ENCODE measurements around the gene BACE1-AS. TPM values are rescaled to one million over a fixed set of nuclear protein-coding genes. Genes with fewer than 3 reads are reported as not detected.

The BACE1-AS gene
- polyA plus RNA-seq, 2 of the 4 experiments (the other 2 are of a cell fraction), result 2.0 to 4.4 TPM

DNA sequence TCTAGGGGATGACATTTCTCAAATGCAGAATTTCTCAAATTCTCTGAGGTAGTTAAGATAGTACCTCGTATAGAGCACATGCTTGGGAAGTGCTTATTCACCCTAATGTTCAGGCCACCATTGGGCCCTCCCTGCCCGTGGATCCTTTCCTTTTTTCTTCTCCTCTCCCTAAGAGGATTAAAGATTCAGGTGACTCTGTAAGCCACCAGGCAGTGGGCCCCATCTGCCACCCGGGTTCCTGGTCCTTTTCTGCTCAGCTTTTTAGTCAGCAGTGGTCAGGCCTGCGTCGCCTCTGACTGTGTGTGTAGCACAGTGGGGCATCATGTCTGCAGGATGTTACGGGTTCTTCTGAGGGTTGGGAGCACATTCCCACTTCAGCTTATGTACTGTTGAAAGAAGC lies 43.8 kb downstream of the BACE1-AS start:
- no peak overlapping the region for H3K4me3 ChIP-seq
- TF ChIP-seq RAD21 (conservative IDR thresholded peaks at IDR 0.05 in 1 of 2, IDR thresholded peaks at IDR 0.05 in 1 of 2) (no peak), MYC (IDR thresholded peaks at IDR 0.05; ENCODE audit: borderline replicate concordance, low read length) (no peak), HEYL (CRISPR knock-in tag; IDR thresholded peaks at IDR 0.05) (no peak)
- H3K27ac ChIP-seq, result no peak overlapping the region
- no peak for ATAC-seq
- H3K4me2 ChIP-seq, result no peak overlapping the region
- no peaks in the 10 kb centered on the region for H3K9me3 ChIP-seq
- CTCF ChIA-PET, result no interaction called here
- POLR2A ChIA-PET, result no interaction called here
- H3K4me1 ChIP-seq, result no peaks in the 10 kb centered on the region
- no peak for FAIRE-seq
- no peak for DNase-seq (ENCODE audit: low read depth in 1 of 2, low spot score in 1 of 2)
- WGBS (ENCODE audit: missing lambda C conversion rate), result 91% methylated on average over 6 of the region's 6 CpGs

- ChIA-PET CTCF (interaction anchor here (0.6 to 1.7 kb wide), 3 partner anchors 9 to 482 kb away, joined by 3 to 6 read pairs (median 3); no protein-coding TSS in a partner anchor), POLR2A (no interaction called here)
- H3K9me3 ChIP-seq, result no peaks in the 10 kb centered on the region
- FAIRE-seq, result no peak
- no peak for TF ChIP-seq HEYL (CRISPR knock-in tag; IDR thresholded peaks at IDR 0.05)
- TF ChIP-seq RCOR1 (IDR thresholded peaks at IDR 0.05; ENCODE audit: low read depth, low read length), result no peak
- TF ChIP-seq KDM1A (IDR thresholded peaks at IDR 0.05; ENCODE audit: low read depth), result no peak
- TF ChIP-seq, protein P1, sequence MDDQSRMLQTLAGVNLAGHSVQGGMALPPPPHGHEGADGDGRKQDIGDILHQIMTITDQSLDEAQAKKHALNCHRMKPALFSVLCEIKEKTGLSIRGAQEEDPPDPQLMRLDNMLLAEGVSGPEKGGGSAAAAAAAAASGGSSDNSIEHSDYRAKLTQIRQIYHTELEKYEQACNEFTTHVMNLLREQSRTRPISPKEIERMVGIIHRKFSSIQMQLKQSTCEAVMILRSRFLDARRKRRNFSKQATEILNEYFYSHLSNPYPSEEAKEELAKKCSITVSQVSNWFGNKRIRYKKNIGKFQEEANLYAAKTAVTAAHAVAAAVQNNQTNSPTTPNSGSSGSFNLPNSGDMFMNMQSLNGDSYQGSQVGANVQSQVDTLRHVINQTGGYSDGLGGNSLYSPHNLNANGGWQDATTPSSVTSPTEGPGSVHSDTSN (IDR thresholded peaks at IDR 0.05), result no peak
- TF ChIP-seq ESRRA (IDR thresholded peaks at IDR 0.05; ENCODE audit: borderline replicate concordance, low read length), result no peak
- ATAC-seq, result no peak
- H3K4me2 ChIP-seq, result no peak overlapping the region
- 94% methylated on average over 5 of the region's 5 CpGs for WGBS (ENCODE audit: missing lambda C conversion rate)
- no peak overlapping the region for H3K4me3 ChIP-seq
- no peak for DNase-seq (ENCODE audit: low read depth in 1 of 2, low spot score in 1 of 2)
- H3K4me1 ChIP-seq, result no peaks in the 10 kb centered on the region
- H3K27ac ChIP-seq, result no peak overlapping the region
Measured at GRCh38 chr11:117335399-117335798, 44.3 kb downstream of the BACE1-AS start.

- no peak for DNase-seq (ENCODE audit: low read depth in 1 of 2, low spot score in 1 of 2)
- no peaks in the 10 kb centered on the region for H3K4me1 ChIP-seq
- no peak for ATAC-seq
- 95% methylated on average over 4 of the region's 4 CpGs for WGBS (ENCODE audit: missing lambda C conversion rate)
- no peak for TF ChIP-seq ZSCAN20 (CRISPR knock-in tag; IDR thresholded peaks at IDR 0.05)
- no peak for TF ChIP-seq CHD4 (IDR thresholded peaks at IDR 0.05; ENCODE audit: borderline replicate concordance)
- TF ChIP-seq KDM5A (IDR thresholded peaks at IDR 0.05), result no peak
- no peak for TF ChIP-seq RNF2 (IDR thresholded peaks at IDR 0.05; ENCODE audit: borderline replicate concordance, low read depth)
- no peak for TF ChIP-seq EP300 (IDR thresholded peaks at IDR 0.05)
- TF ChIP-seq E2F6 (IDR thresholded peaks at IDR 0.05; ENCODE audit: borderline replicate concordance, low read depth), result no peak
- no peak for TF ChIP-seq FOSL2 (IDR thresholded peaks at IDR 0.05)
- no peak for TF ChIP-seq FOSL2 (CRISPR knock-in tag; IDR thresholded peaks at IDR 0.05)
- TF ChIP-seq MAFK (IDR thresholded peaks at IDR 0.05; ENCODE audit: partially characterized antibody), result no peak
- no peak for TF ChIP-seq HOXA7 (CRISPR knock-in tag; IDR thresholded peaks at IDR 0.05)
- no peak for TF ChIP-seq HOXB13 (CRISPR knock-in tag; IDR thresholded peaks at IDR 0.05; ENCODE audit: low read depth)
- TF ChIP-seq NR3C1 (IDR thresholded peaks at IDR 0.05), result no peak
- TF ChIP-seq TP53 (CRISPR knock-in tag; IDR thresholded peaks at IDR 0.05), result no peak
- TF ChIP-seq ESRRA (IDR thresholded peaks at IDR 0.05; ENCODE audit: borderline replicate concordance, low read length), result no peak
- no peak for TF ChIP-seq JUNB (IDR thresholded peaks at IDR 0.05)
- no peak for TF ChIP-seq HOXB5 (CRISPR knock-in tag; IDR thresholded peaks at IDR 0.05)
- POLR2A ChIA-PET, result no interaction called here
- CTCF ChIA-PET, result interaction anchor here (1.7 kb wide), 1 partner anchor 480 kb away, joined by 6 read pairs; no protein-coding TSS in a partner anchor
- H3K9me3 ChIP-seq, result no peaks in the 10 kb centered on the region
- no peak overlapping the region for H3K4me3 ChIP-seq
- H3K27ac ChIP-seq, result no peak overlapping the region
- FAIRE-seq, result no peak
- no peak overlapping the region for H3K4me2 ChIP-seq
Measured at GRCh38 chr11:117337076-117337475, 45.9 kb downstream of the BACE1-AS start.

Small RNAs within 50 kb of the gene (small RNA-seq; reads per million reads assigned to genes)
- 0 reads per million in 6 experiments for gene RF00564

Other genes with a start within 250 kb of the BACE1-AS start
- 8.2 and 12.3 TPM in 2 replicates for gene SIK3, start 192.9 kb upstream of the BACE1-AS start, polyA plus RNA-seq (2011; rRNA removed)
- 7.3 to 9.0 TPM (median 8.7 TPM) in 3 replicates for gene SIK3, start 192.9 kb upstream of the BACE1-AS start, polyA plus RNA-seq (2017; fragmentation: RNase III; extraction: RNeasy Plus Mini Kit Qiagen cat#74134 plus additional on column Dnase treatment)
- gene PAFAH1B2, start 147.1 kb upstream of the BACE1-AS start, polyA plus RNA-seq (2011; rRNA removed), result 47.8 and 55.3 TPM in 2 replicates
- 32.2 to 33.9 TPM (median 32.9 TPM) in 3 replicates for gene PAFAH1B2, start 147.1 kb upstream of the BACE1-AS start, polyA plus RNA-seq (2017; fragmentation: RNase III; extraction: RNeasy Plus Mini Kit Qiagen cat#74134 plus additional on column Dnase treatment)
- 8.5 and 15.4 TPM in 2 replicates for gene SIDT2, start 112.6 kb upstream of the BACE1-AS start, polyA plus RNA-seq (2011; rRNA removed)
- gene SIDT2, start 112.6 kb upstream of the BACE1-AS start, polyA plus RNA-seq (2017; fragmentation: RNase III; extraction: RNeasy Plus Mini Kit Qiagen cat#74134 plus additional on column Dnase treatment), result 5.5 to 6.4 TPM (median 5.9 TPM) in 3 replicates
- 34.2 and 43.2 TPM in 2 replicates for gene TAGLN, start 92.0 kb upstream of the BACE1-AS start, polyA plus RNA-seq (2011; rRNA removed)
- gene TAGLN, start 92.0 kb upstream of the BACE1-AS start, polyA plus RNA-seq (2017; fragmentation: RNase III; extraction: RNeasy Plus Mini Kit Qiagen cat#74134 plus additional on column Dnase treatment), result 257 to 296 TPM (median 287 TPM) in 3 replicates
- 9.8 and 12.8 TPM in 2 replicates for gene PCSK7, start 59.3 kb upstream of the BACE1-AS start, polyA plus RNA-seq (2011; rRNA removed)
- gene PCSK7, start 59.3 kb upstream of the BACE1-AS start, polyA plus RNA-seq (2017; fragmentation: RNase III; extraction: RNeasy Plus Mini Kit Qiagen cat#74134 plus additional on column Dnase treatment), result 17.8 to 20.1 TPM (median 19.6 TPM) in 3 replicates
- gene RNF214, start 58.7 kb upstream of the BACE1-AS start, polyA plus RNA-seq (2011; rRNA removed), result 14.0 and 15.9 TPM in 2 replicates
- gene RNF214, start 58.7 kb upstream of the BACE1-AS start, polyA plus RNA-seq (2017; fragmentation: RNase III; extraction: RNeasy Plus Mini Kit Qiagen cat#74134 plus additional on column Dnase treatment), result 10.6 to 11.6 TPM (median 11.0 TPM) in 3 replicates
- 6.1 and 8.7 TPM in 2 replicates for gene BACE1, start 24.9 kb downstream of the BACE1-AS start, polyA plus RNA-seq (2011; rRNA removed)
- 6.3 to 7.8 TPM (median 7.8 TPM) in 3 replicates for gene BACE1, start 24.9 kb downstream of the BACE1-AS start, polyA plus RNA-seq (2017; fragmentation: RNase III; extraction: RNeasy Plus Mini Kit Qiagen cat#74134 plus additional on column Dnase treatment)
- gene CEP164, start 36.5 kb downstream of the BACE1-AS start, polyA plus RNA-seq (2011; rRNA removed), result 13.3 and 19.6 TPM in 2 replicates
- gene CEP164, start 36.5 kb downstream of the BACE1-AS start, polyA plus RNA-seq (2017; fragmentation: RNase III; extraction: RNeasy Plus Mini Kit Qiagen cat#74134 plus additional on column Dnase treatment), result 16.4 to 17.4 TPM (median 16.6 TPM) in 3 replicates

Data from A549 (cell line).